Muscle layer of colon (tissue), 2 donors: ENCODE data around the gene CEP112.
"Not testable (repeated sequence)": the region's sequence is repeated elsewhere in the genome, so short reads cannot be mapped to it uniquely, and the experiment has no call there.

Source experiments
- H3K27ac ChIP-seq: one replicate; pipeline ENCODE4 v1.7.0; 2013; ENCODE audit warnings: low read depth, mild to moderate bottlenecking, low read length, moderate library complexity
- H3K27me3 ChIP-seq, 2 donors: one replicate each; pipeline ENCODE4 v1.7.0; 2013; ENCODE audit warnings: low read length in 2 of 2, mild to moderate bottlenecking in 2 of 2; ENCODE audit not compliant: insufficient read depth in 2 of 2, control insufficient read depth in 1 of 2
- H3K36me3 ChIP-seq: one replicate; pipeline ENCODE4 v1.7.0; 2013; ENCODE audit warnings: mild to moderate bottlenecking, low read length; ENCODE audit not compliant: insufficient read depth
- H3K4me1 ChIP-seq: one replicate; pipeline ENCODE4 v1.7.0; 2013; ENCODE audit warnings: mild to moderate bottlenecking, low read length; ENCODE audit not compliant: insufficient read depth
- H3K4me3 ChIP-seq, 2 donors: one replicate each; pipeline ENCODE4 v1.7.0; 2013; ENCODE audit warnings: low read length in 2 of 2, low read depth in 1 of 2, mild to moderate bottlenecking in 1 of 2, moderate library complexity in 1 of 2
- H3K9ac ChIP-seq: one replicate; pipeline ENCODE4 v1.7.0; 2013; ENCODE audit warnings: low read length
- H3K9me3 ChIP-seq: one replicate; pipeline ENCODE4 v1.7.0; 2013; ENCODE audit warnings: mild to moderate bottlenecking, low read length
- donor health status: abdominal sarcoma.
- donor health status: Adenocarcinoma of cecum.

CEP112 gene

DNA sequence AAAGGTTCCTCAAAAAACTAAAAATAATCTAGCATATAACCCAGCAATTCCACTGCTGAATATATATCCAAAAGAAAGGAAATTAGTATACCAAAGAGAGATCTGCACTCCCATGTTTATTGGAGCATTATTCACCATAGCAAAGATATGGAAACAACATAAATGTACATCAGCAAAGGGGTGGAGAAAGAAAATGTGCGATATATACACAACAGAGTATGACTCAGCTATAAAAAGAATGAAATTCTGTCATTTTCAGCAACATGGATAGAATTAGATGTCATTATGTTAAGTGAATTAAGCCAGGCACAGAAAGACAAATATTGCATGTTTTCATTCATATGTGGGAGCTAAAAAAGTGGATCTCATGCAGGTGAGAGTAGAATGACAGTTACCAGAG is 350.8 kb downstream of the CEP112 start:
- Histone ChIP-seq H3K9me3 (no peaks in the 10 kb centered on the region), H3K4me3 (no peak overlapping the region), H3K4me1 (no peaks in the 10 kb centered on the region), H3K36me3 (no peaks in the 10 kb centered on the region), H3K27ac (no peak overlapping the region), H3K9ac (no peak overlapping the region), H3K27me3 (no peaks in the 10 kb centered on the region)

DNA sequence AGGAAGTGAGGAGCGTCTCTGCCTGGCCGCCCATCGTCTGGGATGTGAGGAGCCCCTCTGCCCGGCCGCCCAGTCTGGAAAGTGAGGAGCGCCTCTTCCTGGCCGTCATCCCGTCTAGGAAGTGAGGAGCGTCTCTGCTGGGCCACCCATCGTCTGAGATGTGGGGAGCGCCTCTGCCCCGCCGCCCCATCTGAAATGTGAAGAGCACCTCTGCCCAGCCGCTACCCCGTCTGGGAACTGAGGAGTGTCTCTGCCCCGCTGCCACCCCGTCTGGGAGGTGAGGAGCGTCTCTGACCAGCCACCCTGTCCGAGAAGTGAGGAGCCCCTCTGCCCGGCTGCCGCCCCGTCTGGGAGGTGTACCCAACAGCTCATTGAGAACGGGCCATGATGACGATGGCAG is 354.7 kb downstream of the CEP112 start:
- not testable (repeated sequence) for H3K9ac ChIP-seq, H3K4me1 ChIP-seq, H3K27me3 ChIP-seq, H3K4me3 ChIP-seq, H3K36me3 ChIP-seq, H3K27ac ChIP-seq, H3K9me3 ChIP-seq

DNA sequence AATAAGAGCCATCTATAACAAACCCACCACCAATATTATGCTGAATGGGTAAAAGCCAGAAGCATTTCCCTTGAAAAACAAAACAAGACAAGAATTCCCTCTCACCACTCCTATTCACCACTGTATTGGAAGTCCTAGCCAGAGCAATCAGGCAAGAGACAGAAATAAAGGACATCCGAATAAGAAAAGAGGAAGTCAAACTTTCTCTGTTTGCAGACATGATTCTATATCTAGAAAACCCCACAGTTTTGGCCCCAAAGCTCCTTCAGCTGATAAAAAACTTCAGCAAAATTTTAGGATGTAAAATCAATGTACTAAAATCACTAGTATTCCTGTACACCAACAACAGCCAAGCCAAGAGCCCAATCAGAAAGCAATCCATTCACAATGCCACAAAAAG is 358.7 kb downstream of the CEP112 start:
- no peak overlapping the region for H3K27ac ChIP-seq
- H3K9me3 ChIP-seq, result no peaks in the 10 kb centered on the region
- no peak overlapping the region for H3K9ac ChIP-seq
- no peaks in the 10 kb centered on the region for H3K27me3 ChIP-seq
- no peaks in the 10 kb centered on the region for H3K4me1 ChIP-seq
- no peak overlapping the region for H3K4me3 ChIP-seq
- no peaks in the 10 kb centered on the region for H3K36me3 ChIP-seq

DNA sequence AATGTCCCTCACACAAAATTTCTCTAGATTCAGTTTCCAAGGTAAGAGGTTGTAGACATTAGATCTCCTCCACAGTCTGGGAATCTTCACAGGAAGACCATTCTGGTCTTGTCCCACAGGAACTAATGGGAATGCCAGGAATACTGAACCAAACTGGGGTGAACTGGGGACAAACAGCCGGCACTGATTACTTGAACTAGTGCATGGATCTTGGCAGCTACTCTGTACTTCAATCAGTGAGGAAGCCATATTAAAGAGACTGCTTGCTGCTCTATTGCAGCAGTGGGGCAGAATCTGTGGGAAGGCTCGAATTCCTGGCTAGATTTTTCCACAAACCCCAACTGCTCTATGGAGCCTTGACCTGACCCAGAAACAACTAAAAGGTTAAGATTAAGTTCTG is 361.6 kb downstream of the CEP112 start:
- Histone ChIP-seq H3K36me3 (no peaks in the 10 kb centered on the region), H3K9ac (no peak overlapping the region), H3K4me1 (no peaks in the 10 kb centered on the region), H3K27ac (no peak overlapping the region), H3K4me3 (no peak overlapping the region), H3K9me3 (no peaks in the 10 kb centered on the region), H3K27me3 (no peaks in the 10 kb centered on the region)

DNA sequence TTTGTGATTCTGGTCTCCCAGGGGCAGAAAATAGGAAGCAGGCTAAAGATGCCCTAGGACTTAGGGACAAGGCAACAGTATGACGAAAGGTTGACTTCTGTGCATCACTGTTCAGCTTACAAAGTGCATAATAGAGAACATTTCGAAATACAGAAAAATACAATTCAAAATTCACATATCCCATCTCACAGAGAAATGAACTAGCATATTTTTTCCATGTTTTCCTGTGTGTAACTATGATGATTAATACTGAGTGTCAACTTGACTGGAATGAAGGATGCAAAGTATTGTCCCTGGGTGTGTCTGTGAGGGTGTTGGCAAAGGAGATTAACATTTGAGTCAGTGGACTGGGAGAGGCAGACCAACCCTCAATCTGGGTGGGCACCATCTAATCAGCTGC is 365.4 kb downstream of the CEP112 start:
- H3K36me3 ChIP-seq, result not testable (repeated sequence)

GRCh38 chr17:65824901-65825300 is 367.0 kb downstream of the CEP112 start:
- Histone ChIP-seq H3K9me3 (no peaks in the 10 kb centered on the region), H3K36me3 (no peaks in the 10 kb centered on the region), H3K4me1 (no peaks in the 10 kb centered on the region), H3K27me3 (no peaks in the 10 kb centered on the region), H3K9ac (no peak overlapping the region), H3K27ac (no peak overlapping the region), H3K4me3 (no peak overlapping the region)

More for the DNA sequence above, 365.4 kb downstream of the CEP112 start:
- H3K4me1 ChIP-seq, H3K9ac ChIP-seq, H3K9me3 ChIP-seq, H3K27me3 ChIP-seq, H3K4me3 ChIP-seq, H3K27ac ChIP-seq: not testable (repeated sequence)

GRCh38 chr17:65823713-65824112 is 368.2 kb downstream of the CEP112 start:
- Histone ChIP-seq H3K4me1 (no peaks in the 10 kb centered on the region), H3K9me3 (no peaks in the 10 kb centered on the region), H3K36me3 (no peaks in the 10 kb centered on the region), H3K4me3 (no peak overlapping the region), H3K27me3 (no peaks in the 10 kb centered on the region), H3K27ac (no peak overlapping the region), H3K9ac (no peak overlapping the region)

- no peaks in the 10 kb centered on the region for H3K4me1 ChIP-seq
- H3K4me3 ChIP-seq, result no peak overlapping the region
- H3K27ac ChIP-seq, result no peak overlapping the region
- no peaks in the 10 kb centered on the region for H3K36me3 ChIP-seq
- no peaks in the 10 kb centered on the region for H3K9me3 ChIP-seq
- H3K9ac ChIP-seq, result no peak overlapping the region
- no peaks in the 10 kb centered on the region for H3K27me3 ChIP-seq
Observed at GRCh38 chr17:65820811-65821210, 371.1 kb downstream of the CEP112 start.

GRCh38 chr17:65820306-65820705 is 371.6 kb downstream of the CEP112 start:
- Histone ChIP-seq H3K9ac (no peak overlapping the region), H3K9me3 (no peaks in the 10 kb centered on the region), H3K27me3 (no peaks in the 10 kb centered on the region), H3K4me1 (no peaks in the 10 kb centered on the region), H3K4me3 (no peak overlapping the region), H3K36me3 (no peaks in the 10 kb centered on the region), H3K27ac (no peak overlapping the region)

DNA sequence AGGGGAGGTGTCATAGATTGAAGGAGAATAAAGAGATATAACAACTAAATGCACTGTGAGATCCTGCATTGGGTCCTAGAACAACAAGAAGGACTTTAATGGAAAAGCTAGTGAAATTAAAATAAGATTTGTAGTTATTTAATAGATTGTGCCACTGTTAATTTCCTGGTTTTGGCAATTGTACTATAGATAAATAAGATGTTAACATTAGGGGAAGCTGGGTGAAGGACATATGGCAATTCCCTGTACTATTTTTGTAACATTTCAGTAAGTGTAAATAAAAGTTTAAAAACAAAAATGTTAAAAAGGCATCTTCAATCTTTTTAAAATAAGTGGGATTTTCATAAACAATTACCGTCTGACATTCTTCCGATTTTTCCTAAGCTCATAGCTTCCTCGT is 372.1 kb downstream of the CEP112 start:
- Histone ChIP-seq H3K4me3 (no peak overlapping the region), H3K27me3 (no peaks in the 10 kb centered on the region), H3K4me1 (no peaks in the 10 kb centered on the region), H3K27ac (no peak overlapping the region), H3K9me3 (no peaks in the 10 kb centered on the region), H3K36me3 (no peaks in the 10 kb centered on the region), H3K9ac (no peak overlapping the region)

DNA sequence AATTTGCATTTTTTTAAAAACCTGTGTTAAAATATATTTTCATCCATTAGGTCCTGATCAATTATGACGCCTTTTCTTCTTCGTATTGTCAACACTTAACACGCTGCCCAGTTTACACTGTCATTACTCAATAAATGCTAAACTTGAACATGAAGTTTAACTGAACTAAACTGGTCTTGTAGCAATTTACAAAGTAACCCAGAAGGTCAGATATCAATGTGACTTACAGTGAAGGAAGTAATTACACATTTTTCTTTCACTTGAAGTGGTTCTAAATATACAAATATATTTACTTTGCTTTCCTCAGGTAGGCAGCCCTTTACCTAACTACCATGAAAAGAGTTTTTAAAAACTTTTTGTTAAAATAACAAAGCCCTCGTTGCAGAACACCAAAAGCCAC is 374.0 kb downstream of the CEP112 start:
- H3K4me1 ChIP-seq, result no peaks in the 10 kb centered on the region
- no peaks in the 10 kb centered on the region for H3K9me3 ChIP-seq
- no peak overlapping the region for H3K4me3 ChIP-seq
- no peaks in the 10 kb centered on the region for H3K27me3 ChIP-seq
- H3K36me3 ChIP-seq, result no peaks in the 10 kb centered on the region
- no peak overlapping the region for H3K9ac ChIP-seq
- no peak overlapping the region for H3K27ac ChIP-seq

DNA sequence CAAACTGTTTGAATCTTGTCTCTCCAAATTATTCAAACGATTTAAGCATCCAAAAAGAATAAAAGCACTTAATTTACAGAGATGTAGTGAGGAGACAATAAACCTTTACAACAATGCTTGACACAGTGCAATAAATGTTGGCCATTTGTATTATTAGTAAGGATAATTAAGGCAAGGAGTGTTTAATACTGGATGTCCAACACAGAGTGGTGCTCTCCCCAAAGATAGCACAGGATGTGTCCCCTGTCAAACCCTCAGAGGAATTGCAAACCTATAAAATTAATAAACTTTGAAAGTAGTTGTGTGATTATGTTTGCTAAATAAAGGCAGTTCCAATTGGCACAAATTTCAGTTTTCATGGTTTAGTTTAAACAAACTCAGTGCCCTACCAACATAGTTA is 377.5 kb downstream of the CEP112 start:
- Histone ChIP-seq H3K36me3 (no peaks in the 10 kb centered on the region), H3K27me3 (no peaks in the 10 kb centered on the region), H3K9ac (no peak overlapping the region), H3K27ac (no peak overlapping the region), H3K9me3 (no peaks in the 10 kb centered on the region), H3K4me1 (no peaks in the 10 kb centered on the region), H3K4me3 (no peak overlapping the region)
